Stimulated activated CD4-positive, alpha-beta T cell treated with anti-CD3 and anti-CD28 coated beads, Interleukin-2, amount 100 ng/mL, for 4 hours (primary cell): ENCODE results near the gene DMRTB1.
"Not testable (repeated sequence)": the region's sequence is repeated elsewhere in the genome, so short reads cannot be mapped to it uniquely, and the experiment has no call there.

Experiments used
- DNase-seq: peaks from one replicate; pipeline ENCODE4 v3.0.0-alpha.2; 2020; ENCODE audit warnings: low read depth

DMRTB1 gene

DNA sequence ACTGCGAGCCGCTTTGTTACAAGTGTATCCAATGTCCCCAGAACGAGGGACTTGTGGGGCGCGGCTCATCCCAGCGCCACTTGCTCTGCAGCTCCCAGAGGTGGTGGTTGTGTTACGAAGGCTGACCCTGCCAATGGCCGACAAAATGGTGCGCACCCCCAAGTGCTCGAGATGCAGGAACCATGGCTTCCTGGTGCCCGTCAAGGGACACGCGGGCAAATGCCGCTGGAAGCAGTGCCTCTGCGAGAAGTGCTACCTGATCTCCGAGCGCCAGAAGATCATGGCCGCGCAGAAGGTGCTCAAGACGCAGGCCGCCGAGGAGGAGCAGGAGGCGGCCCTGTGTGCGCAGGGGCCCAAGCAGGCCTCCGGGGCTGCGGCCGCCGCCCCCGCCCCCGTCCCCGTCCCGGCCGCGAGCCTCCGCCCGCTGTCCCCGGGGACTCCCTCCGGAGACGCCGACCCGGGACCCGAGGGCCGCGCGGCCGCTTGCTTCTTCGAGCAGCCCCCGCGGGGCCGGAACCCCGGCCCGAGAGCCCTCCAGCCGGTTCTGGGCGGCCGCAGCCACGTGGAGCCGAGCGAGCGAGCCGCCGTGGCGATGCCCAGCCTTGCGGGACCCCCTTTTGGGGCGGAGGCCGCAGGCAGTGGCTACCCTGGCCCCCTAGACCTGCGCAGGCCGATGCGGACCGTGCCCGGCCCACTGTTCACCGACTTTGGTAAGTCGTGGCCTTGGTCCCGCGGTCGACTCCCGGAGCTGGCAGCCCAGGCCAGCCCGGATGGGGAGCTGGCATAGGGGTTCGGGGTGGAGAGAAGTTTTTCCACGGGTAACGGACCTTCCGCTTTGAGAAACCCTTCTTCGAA, at the start of gene DMRTB1:
Gene DMRTB1 (plus strand): TSS at position 79 of the 855 bp plus-strand sequence. CDS start 55 bp downstream, at position 134.
- DNase-seq: no peak

GRCh38 chr1:53409695-53410094, 49.5 kb upstream of the DMRTB1 start:
- DNase-seq: no peak

DNA sequence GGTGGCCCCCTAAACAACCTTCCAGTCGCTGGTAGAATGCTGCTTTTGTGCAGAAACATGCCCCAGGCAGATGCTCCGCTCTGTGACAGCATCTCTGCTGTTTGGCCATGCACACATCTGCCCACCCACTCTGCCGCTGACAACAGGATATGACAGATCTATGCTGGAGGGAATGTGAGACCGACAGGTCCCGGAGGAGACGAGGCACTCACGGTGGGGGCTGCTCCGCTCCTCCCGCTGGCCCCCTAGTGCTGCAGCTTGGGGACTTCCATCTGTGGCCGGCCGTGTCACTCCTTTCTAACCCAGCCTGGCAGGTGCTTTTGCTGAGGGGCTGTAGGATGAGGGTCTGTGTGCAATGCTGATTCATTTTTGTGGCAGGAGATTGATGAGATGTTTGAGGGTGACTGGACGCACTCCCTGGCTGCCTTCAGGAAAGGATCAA, 49.1 kb upstream of the DMRTB1 start:
- DNase-seq: peak; percentile 6

- no peak for DNase-seq
Observed at GRCh38 chr1:53410701-53411100, 48.5 kb upstream of the DMRTB1 start.

DNA sequence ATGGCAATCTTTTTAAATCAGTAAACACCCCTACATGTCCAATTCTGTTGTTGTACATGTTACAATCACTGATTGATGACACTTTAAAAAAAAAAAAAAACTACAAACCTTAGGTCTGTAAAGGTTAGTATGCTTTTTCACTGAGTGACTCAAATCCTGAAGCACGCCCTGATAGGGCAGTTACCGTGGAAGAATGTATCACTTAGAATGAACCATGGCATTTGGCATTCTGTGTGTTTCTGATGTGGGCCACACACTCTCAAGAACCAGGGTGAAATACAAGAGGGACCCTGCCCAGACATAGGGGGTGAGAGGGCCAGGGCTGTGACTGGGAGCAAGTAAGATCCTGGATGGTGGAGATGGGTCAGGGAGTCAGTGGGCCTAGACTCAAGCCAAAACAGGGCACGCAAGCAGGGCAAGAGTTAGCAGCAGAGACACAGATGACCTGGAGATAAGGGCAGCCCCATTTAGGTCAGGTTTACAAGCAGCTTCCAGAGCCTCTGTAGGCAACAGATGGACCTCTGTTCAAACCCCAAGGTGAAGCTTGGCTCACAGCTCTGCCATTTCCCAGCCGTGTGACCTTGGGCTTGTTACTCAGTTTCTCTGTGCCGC, 47.6 kb upstream of the DMRTB1 start:
- DNase-seq: no peak

- DNase-seq: no peak
Observed at GRCh38 chr1:53412285-53413174, 46.7 kb upstream of the DMRTB1 start.

DNA sequence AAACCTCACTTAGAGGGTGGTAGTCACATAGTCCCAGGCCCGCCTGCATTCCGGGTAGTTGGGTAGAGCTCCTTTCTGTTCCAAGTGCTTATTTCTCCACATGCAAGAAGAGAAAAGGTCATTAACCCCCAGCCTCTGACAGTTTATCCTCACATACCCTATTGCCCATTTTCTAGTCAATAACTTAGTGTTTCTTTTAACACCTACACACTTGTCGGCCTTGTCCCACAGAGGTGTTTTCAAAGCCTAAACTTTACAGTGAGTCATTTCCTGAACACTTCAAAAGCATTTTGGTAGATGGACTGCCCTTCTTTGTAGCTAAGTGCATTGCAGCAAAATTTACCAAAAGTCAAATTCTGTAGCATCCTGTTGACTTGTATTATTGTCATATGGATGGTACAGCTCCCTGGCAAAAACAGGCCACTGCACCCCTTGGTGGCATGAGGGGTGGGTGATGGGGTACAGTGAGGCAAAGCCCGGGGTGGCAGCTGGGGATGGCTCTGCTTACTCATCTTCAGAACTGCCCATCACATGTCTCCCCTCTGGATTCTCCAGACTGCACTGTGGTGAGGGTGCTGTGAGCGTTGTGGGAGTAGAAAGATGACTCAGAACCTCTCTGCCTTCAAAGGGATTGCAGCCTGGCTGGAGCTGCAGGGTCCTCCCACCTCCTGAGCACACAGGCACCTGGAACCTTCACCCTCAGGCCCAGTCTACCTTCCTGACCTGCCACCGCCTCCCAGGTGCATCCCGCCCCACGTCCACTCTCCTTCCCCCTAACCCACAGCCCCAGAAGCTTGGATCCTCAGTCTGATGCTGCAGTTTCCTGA, 45.8 kb upstream of the DMRTB1 start:
- peak; percentile 32 for DNase-seq

GRCh38 chr1:53414632-53415031, 44.6 kb upstream of the DMRTB1 start:
- no peak for DNase-seq

DNA sequence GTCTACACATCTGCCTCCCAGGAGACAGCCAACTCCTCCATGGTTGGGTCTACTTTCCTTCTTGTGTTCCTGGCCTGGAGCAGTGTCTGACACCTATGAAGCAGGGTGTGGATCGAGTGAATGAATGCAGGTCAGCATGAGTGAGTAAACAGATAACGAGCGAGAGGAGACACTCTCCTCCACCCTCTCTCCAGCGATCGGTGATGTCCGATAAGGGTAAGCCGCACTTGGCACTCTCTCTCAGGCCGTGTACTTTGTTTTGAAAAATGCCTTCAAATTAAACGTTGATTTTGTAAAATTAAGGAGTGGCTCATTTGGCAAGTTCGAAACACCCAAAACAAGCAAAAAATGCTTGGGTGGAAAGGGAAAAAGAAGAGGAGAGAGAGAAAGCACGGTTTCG, 43.8 kb upstream of the DMRTB1 start:
- DNase-seq: no peak

GRCh38 chr1:53416269-53416813, 42.9 kb upstream of the DMRTB1 start:
- DNase-seq: no peak

- DNase-seq: no peak
Observed at GRCh38 chr1:53417074-53417511, 42.1 kb upstream of the DMRTB1 start.

GRCh38 chr1:53419034-53419433, 40.2 kb upstream of the DMRTB1 start:
- no peak for DNase-seq

DNA sequence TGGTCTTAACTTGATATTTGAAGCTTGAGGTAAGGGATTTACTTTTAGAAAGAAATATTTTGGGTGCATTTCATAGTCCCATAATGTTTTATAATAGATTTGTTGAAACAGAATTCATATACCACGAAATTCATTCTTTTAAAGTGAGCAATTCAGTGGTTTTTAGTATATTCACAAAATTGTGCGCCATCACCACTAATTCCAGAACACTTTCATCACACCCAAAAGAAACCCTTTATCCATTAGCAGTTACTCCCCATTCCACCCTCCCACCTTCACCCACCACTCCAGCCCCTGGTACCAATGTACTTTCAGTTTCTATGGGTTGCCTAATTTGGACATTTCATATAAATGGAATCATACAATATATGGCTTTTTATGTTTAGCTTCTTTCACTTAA, 38.9 kb upstream of the DMRTB1 start:
- DNase-seq: no peak

- DNase-seq: no peak
Observed at GRCh38 chr1:53421208-53421607, 38.0 kb upstream of the DMRTB1 start.

- no peak for DNase-seq
Observed at GRCh38 chr1:53430261-53430660, 28.9 kb upstream of the DMRTB1 start.

DNA sequence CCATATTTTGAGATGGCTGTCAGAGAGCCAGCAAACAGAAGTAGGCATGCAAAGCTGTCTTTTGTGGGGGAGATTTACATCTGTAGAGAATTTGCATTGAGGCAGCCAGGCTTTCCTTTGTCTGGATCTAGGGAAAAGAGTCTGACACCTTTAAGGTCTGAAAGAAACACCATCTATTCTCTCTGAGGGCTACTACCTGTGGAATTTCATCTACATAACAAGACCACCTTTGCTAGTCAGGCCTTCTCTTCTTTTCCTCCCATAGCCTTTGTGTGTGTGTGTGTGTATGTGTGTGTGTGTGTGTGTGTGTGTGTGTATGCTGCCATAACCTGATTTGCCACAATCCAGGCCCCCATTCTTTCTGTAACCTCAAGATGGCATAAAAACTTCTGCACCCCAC, 28.4 kb upstream of the DMRTB1 start:
- DNase-seq: no peak

- no peak for DNase-seq
Observed at GRCh38 chr1:53431244-53431643, 28.0 kb upstream of the DMRTB1 start.

- no peak for DNase-seq
Observed at GRCh38 chr1:53431805-53432565, 27.2 kb upstream of the DMRTB1 start.

- DNase-seq: no peak
Observed at GRCh38 chr1:53432611-53433010, 26.6 kb upstream of the DMRTB1 start.

DNA sequence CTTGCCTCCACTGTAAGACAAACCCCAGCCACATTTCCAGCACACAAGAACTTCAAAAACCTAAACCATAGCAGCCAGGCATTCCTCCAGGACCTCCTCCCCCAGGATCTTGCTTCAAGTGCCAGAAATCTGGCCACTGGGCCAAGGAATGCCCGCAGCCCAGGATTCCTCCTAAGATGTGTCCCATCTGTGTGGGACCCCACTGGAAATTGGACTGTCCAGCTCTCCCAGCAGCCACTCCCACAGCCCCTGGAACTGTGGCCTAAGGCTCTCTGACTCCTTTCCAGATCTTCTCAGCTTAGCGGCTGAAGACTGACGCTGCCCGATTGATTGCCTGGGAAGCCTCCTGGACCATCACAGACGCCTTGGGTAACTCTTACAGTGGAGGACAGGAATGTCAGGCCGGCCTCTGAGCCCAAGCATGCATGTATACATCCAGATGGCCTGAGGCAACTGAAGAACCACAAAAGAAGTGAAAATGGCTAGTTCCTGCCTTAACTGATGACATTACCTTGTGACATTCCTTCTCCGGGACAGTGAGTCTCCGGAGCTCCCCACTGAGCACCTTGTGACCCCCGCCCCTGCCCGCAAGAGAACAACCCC, 24.7 kb upstream of the DMRTB1 start:
- not testable (repeated sequence) for DNase-seq
